Nephron (organoid): ENCODE data around the gene SUN1.

ENCODE experiments used
- H3K27ac Mint-ChIP-seq, 3 experiments: 2 replicates each; pipeline ENCODE4 v1.8.0; 2020; ENCODE audit warnings: mixed read lengths in 3 of 3, mild to moderate bottlenecking in 2 of 3, moderate library complexity in 1 of 3
- H3K27me3 Mint-ChIP-seq: 2 replicates; pipeline ENCODE4 v1.8.0; 2021; ENCODE audit warnings: low read depth, mild to moderate bottlenecking, moderate library complexity, mixed read lengths
- H3K36me3 Mint-ChIP-seq: 2 replicates; pipeline ENCODE4 v1.8.0; 2020; ENCODE audit warnings: low read depth, mixed read lengths
- H3K4me1 Mint-ChIP-seq: 2 replicates; pipeline ENCODE4 v1.8.0; 2020; ENCODE audit warnings: mixed read lengths
- H3K4me3 Mint-ChIP-seq, 3 experiments: 2 replicates each; pipeline ENCODE4 v1.8.0; 2020; ENCODE audit warnings: mild to moderate bottlenecking in 3 of 3, mixed read lengths in 3 of 3, moderate library complexity in 2 of 3
- H3K9me3 Mint-ChIP-seq: 2 replicates; pipeline ENCODE4 v1.8.0; 2020; ENCODE audit warnings: mixed read lengths
- CTCF ChIP-seq, 3 experiments: fragments of 200-600 bp; sonication (generic); IDR thresholded peaks; one replicate each; pipeline ENCODE4 v1.5.0; 2021; ENCODE audit warnings: antibody characterized with exemption in 3 of 3; ENCODE audit not compliant: unreplicated experiment in 3 of 3

SUN1 gene

GRCh38 chr7:900331-901040, 68.2 kb downstream of the SUN1 start:
- Mint-ChIP-seq H3K27ac (no peak overlapping the region), H3K27me3 (peaks cover 25% of the 10 kb centered on the region), H3K36me3 (peaks cover 10% of the 10 kb centered on the region)

GRCh38 chr7:901041-901387, 68.7 kb downstream of the SUN1 start:
- Mint-ChIP-seq H3K36me3 (peaks cover 8% of the 10 kb centered on the region), H3K27me3 (peaks cover 29% of the 10 kb centered on the region), H3K27ac (no peak overlapping the region), H3K9me3 (no peaks in the 10 kb centered on the region), H3K4me3 (no peak overlapping the region), H3K4me1 (no peaks in the 10 kb centered on the region)
- TF ChIP-seq CTCF (IDR thresholded peaks at IDR 0.05; ENCODE audit: unreplicated experiment in 3 of 3), result no peak

More at GRCh38 chr7:900331-901040, 68.2 kb downstream of the SUN1 start:
- no peak overlapping the region for H3K4me3 Mint-ChIP-seq
- no peak for TF ChIP-seq CTCF (IDR thresholded peaks at IDR 0.05; ENCODE audit: unreplicated experiment in 3 of 3)
- H3K4me1 Mint-ChIP-seq, result no peaks in the 10 kb centered on the region
- no peaks in the 10 kb centered on the region for H3K9me3 Mint-ChIP-seq

- no peaks in the 10 kb centered on the region for H3K4me1 Mint-ChIP-seq
- H3K4me3 Mint-ChIP-seq, result no peak overlapping the region
- no peak for TF ChIP-seq CTCF (IDR thresholded peaks at IDR 0.05; ENCODE audit: unreplicated experiment in 3 of 3)
- H3K36me3 Mint-ChIP-seq, result peaks cover 4% of the 10 kb centered on the region
- peaks cover 32% of the 10 kb centered on the region for H3K27me3 Mint-ChIP-seq
- H3K9me3 Mint-ChIP-seq, result no peaks in the 10 kb centered on the region
- no peak overlapping the region for H3K27ac Mint-ChIP-seq
These were observed 69.3 kb downstream of the SUN1 start for GRCh38 chr7:901388-902154.

- H3K4me1 Mint-ChIP-seq, result no peaks in the 10 kb centered on the region
- H3K4me3 Mint-ChIP-seq, result no peak overlapping the region
- H3K36me3 Mint-ChIP-seq, result no peaks in the 10 kb centered on the region
- no peak overlapping the region for H3K27ac Mint-ChIP-seq
- no peak for TF ChIP-seq CTCF (IDR thresholded peaks at IDR 0.05; ENCODE audit: unreplicated experiment in 3 of 3)
- peaks cover 41% of the 10 kb centered on the region for H3K27me3 Mint-ChIP-seq
- H3K9me3 Mint-ChIP-seq, result no peaks in the 10 kb centered on the region
These were observed 70.7 kb downstream of the SUN1 start for GRCh38 chr7:902996-903395.

GRCh38 chr7:903921-904755, 71.9 kb downstream of the SUN1 start:
- Mint-ChIP-seq H3K4me3 (no peak overlapping the region), H3K27ac (no peak overlapping the region), H3K9me3 (no peaks in the 10 kb centered on the region), H3K27me3 (peaks cover 41% of the 10 kb centered on the region), H3K4me1 (no peaks in the 10 kb centered on the region), H3K36me3 (no peaks in the 10 kb centered on the region)
- TF ChIP-seq CTCF (IDR thresholded peaks at IDR 0.05; ENCODE audit: unreplicated experiment in 3 of 3), result no peak
